C4-2B (cell line): ENCODE results near the gene EVA1B.

Source experiments
- H3K27ac ChIP-seq: fragments of 450-650 bp; 2 replicates; pipeline ENCODE4 v1.5.1; 2017
- CTCF ChIP-seq: fragments of 450-650 bp; conservative IDR thresholded peaks from 2 replicates; pipeline ENCODE4 v1.5.1; 2017; ENCODE audit warnings: mild to moderate bottlenecking
- ZFX ChIP-seq: fragments of 450-650 bp; IDR thresholded peaks from 2 replicates; pipeline ENCODE4 v1.6.1; 2017

Gene EVA1B

GRCh38 chr1:36303244-36303643, 20.2 kb downstream of the EVA1B start:
- no peak overlapping the region for H3K27ac ChIP-seq
- TF ChIP-seq ZFX (no peak), CTCF (no peak)

GRCh38 chr1:36301220-36301619, 22.2 kb downstream of the EVA1B start:
- H3K27ac ChIP-seq = no peak overlapping the region
- TF ChIP-seq CTCF (no peak), ZFX (no peak)

- H3K27ac ChIP-seq = peak overlapping the region; percentile 9; the same call in 1 of the 2 replicates
- TF ChIP-seq ZFX = no peak
- no peak for TF ChIP-seq CTCF
Measured at GRCh38 chr1:36300526-36300925, 22.9 kb downstream of the EVA1B start.

GRCh38 chr1:36298640-36299039, 24.8 kb downstream of the EVA1B start:
- peak overlapping the region; percentile 53 for H3K27ac ChIP-seq
- TF ChIP-seq ZFX (no peak), CTCF (no peak)

DNA sequence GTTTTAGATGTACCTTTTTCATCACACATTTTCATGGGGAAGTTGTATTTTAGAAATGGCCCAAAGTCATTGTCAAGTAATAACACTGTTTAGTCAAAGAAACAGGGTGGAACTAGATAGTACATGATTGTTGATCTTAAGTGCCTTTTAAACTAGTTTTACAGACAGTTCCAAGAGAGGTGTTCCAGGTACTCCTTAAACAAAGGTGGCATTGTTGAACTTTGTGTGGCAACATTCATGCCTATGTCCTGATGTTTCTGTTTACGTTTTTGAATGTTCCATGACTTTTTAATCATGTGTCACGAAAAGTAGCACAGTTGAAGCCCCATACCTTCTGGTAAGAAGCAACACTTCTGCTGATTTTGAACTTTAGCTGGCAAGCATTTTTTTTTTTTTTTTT, 26.4 kb downstream of the EVA1B start:
- peak overlapping the region; percentile 59 for H3K27ac ChIP-seq
- TF ChIP-seq ZFX (no peak), CTCF (no peak)

DNA sequence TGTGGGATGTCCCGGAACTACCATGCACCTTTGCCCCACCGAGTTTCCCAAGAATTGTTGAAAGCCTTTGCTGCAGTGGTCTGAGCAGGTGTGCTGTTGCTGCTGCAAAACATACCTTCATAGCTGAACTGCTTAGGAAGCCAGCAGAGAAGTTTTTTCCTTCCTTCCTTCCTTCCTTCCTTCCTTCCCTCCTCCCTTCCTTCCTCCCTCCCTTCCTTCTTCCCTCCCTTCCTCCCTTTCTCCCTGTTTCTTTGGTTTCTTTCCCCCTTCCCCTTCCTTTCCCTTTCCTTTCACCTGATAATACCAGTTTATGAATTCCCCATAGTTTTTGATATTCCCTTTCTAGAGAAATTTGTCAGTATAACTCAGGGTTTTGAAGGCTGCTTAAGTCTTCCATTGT, 28.1 kb downstream of the EVA1B start:
- H3K27ac ChIP-seq = no peak overlapping the region
- TF ChIP-seq CTCF = no peak
- TF ChIP-seq ZFX = no peak

DNA sequence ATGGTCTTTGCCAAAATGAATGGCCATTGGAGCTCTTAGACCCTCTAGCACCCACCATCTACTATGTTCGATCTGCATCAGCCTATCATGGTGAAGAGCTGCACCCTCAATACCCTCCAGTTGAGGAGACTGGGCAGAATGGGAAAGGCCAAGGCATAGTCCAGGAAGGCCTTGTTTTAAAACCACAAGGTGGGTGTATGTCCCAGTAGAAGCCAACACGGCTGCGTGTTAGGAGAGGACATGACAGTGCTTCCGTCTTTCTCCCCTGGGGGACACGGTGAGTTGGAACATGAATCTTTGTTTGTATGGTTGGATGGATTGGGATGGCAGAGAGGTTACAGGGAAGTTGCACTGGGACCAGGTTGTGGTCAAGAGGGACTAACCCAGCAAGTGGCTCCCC, 35.9 kb downstream of the EVA1B start:
- no peak for TF ChIP-seq ZFX
- no peak for TF ChIP-seq CTCF
- H3K27ac ChIP-seq = no peak overlapping the region
